ENCODE data around the gene CDK10.

- TF ChIP-seq POLR2A (IDR thresholded peaks at IDR 0.05; ENCODE audit: low read length) (no peak), GATA1 (IDR thresholded peaks at IDR 0.05; ENCODE audit: low read depth, low read length) (no peak)
Measured at GRCh38 chr16:89638455-89638854, 48.0 kb upstream of the CDK10 start.

Data from erythroblast (primary cell).